Activated T-cell treated with anti-CD3 and anti-CD28 coated beads, Interleukin-2, amount 50 U/mL, for 4 hours (primary cell): Measurements from ENCODE around the gene NFAM1. TPM values are rescaled to one million over a fixed set of nuclear protein-coding genes. Genes with fewer than 3 reads are reported as not detected.

Experiments
- ATAC-seq, 2 donors: fragments of 200-7000 bp; cut with Tn5 transposase; one replicate each; pipeline ENCODE4 v1.10.0; 2021
- DNase-seq: peaks from one replicate; pipeline ENCODE4 v3.0.0-alpha.2; 2020
- H3K27me3 Mint-ChIP-seq: one replicate; pipeline ENCODE4 v1.8.0; 2021; ENCODE audit warnings: low read depth, mixed read lengths
- H3K36me3 Mint-ChIP-seq: one replicate; pipeline ENCODE4 v1.8.0; 2022; ENCODE audit warnings: mixed read lengths; ENCODE audit not compliant: insufficient read depth
- H3K4me1 Mint-ChIP-seq: one replicate; pipeline ENCODE4 v1.8.0; 2021; ENCODE audit warnings: low read depth, mixed read lengths
- H3K4me3 Mint-ChIP-seq: one replicate; pipeline ENCODE4 v1.8.0; 2021; ENCODE audit warnings: mild to moderate bottlenecking, moderate library complexity, mixed read lengths
- H3K9me3 Mint-ChIP-seq: one replicate; pipeline ENCODE4 v1.8.0; 2021; ENCODE audit warnings: mixed read lengths
- total RNA-seq, 3 donors: library from RNA; stranded (reverse); gene quantifications; one replicate each; pipeline ENCODE4 v1.2.1, GENCODE V29; 2021

The NFAM1 gene
- total RNA-seq, 3 donors from 2014 or later = 0.03 to 0.11 TPM; not detected in 1

GRCh38 chr22:42338479-42338878 lies 93.7 kb downstream of the NFAM1 start:
- DNase-seq = no peak
- no peak for ATAC-seq
- H3K27me3 Mint-ChIP-seq = peaks cover 3% of the 10 kb centered on the region
- H3K9me3 Mint-ChIP-seq = no peaks in the 10 kb centered on the region
- H3K4me3 Mint-ChIP-seq = no peak overlapping the region
- no peaks in the 10 kb centered on the region for H3K36me3 Mint-ChIP-seq
- H3K4me1 Mint-ChIP-seq = peaks cover 17% of the 10 kb centered on the region

- H3K9me3 Mint-ChIP-seq = no peaks in the 10 kb centered on the region
- H3K36me3 Mint-ChIP-seq = no peaks in the 10 kb centered on the region
- no peak overlapping the region for H3K4me3 Mint-ChIP-seq
- ATAC-seq (no peak), DNase-seq (no peak)
- peaks cover 3% of the 10 kb centered on the region for H3K27me3 Mint-ChIP-seq
- peaks cover 14% of the 10 kb centered on the region for H3K4me1 Mint-ChIP-seq
Observed at GRCh38 chr22:42337356-42337755, 94.8 kb downstream of the NFAM1 start.

GRCh38 chr22:42336527-42337227 lies 95.5 kb downstream of the NFAM1 start:
- Mint-ChIP-seq H3K27me3 (no peaks in the 10 kb centered on the region), H3K36me3 (no peaks in the 10 kb centered on the region), H3K4me3 (no peak overlapping the region), H3K9me3 (no peaks in the 10 kb centered on the region), H3K4me1 (peaks cover 8% of the 10 kb centered on the region)
- no peak for ATAC-seq
- no peak for DNase-seq

- Mint-ChIP-seq H3K36me3 (no peaks in the 10 kb centered on the region), H3K9me3 (no peaks in the 10 kb centered on the region), H3K4me3 (no peak overlapping the region), H3K27me3 (no peaks in the 10 kb centered on the region), H3K4me1 (peaks cover 6% of the 10 kb centered on the region)
- DNase-seq = no peak
- no peak for ATAC-seq
Observed at GRCh38 chr22:42335839-42336378, 96.3 kb downstream of the NFAM1 start.

- H3K9me3 Mint-ChIP-seq = no peaks in the 10 kb centered on the region
- H3K27me3 Mint-ChIP-seq = no peaks in the 10 kb centered on the region
- H3K36me3 Mint-ChIP-seq = no peaks in the 10 kb centered on the region
- H3K4me3 Mint-ChIP-seq = no peak overlapping the region
- ATAC-seq = peak in 1 of 2 donors; percentile 10
- DNase-seq = no peak
- peaks cover 6% of the 10 kb centered on the region for H3K4me1 Mint-ChIP-seq
Observed at GRCh38 chr22:42334875-42335512, 97.2 kb downstream of the NFAM1 start.

GRCh38 chr22:42333544-42333943 lies 98.7 kb downstream of the NFAM1 start:
- no peaks in the 10 kb centered on the region for H3K9me3 Mint-ChIP-seq
- DNase-seq (no peak), ATAC-seq (no peak)
- H3K4me3 Mint-ChIP-seq = no peak overlapping the region
- H3K4me1 Mint-ChIP-seq = peaks cover 10% of the 10 kb centered on the region
- no peaks in the 10 kb centered on the region for H3K36me3 Mint-ChIP-seq
- no peaks in the 10 kb centered on the region for H3K27me3 Mint-ChIP-seq

GRCh38 chr22:42332089-42332488 lies 100.1 kb downstream of the NFAM1 start:
- Mint-ChIP-seq H3K4me3 (no peak overlapping the region), H3K27me3 (no peaks in the 10 kb centered on the region), H3K9me3 (no peaks in the 10 kb centered on the region), H3K36me3 (no peaks in the 10 kb centered on the region), H3K4me1 (peaks cover 25% of the 10 kb centered on the region)
- DNase-seq (no peak), ATAC-seq (no peak)

- DNase-seq (no peak), ATAC-seq (no peak)
- H3K9me3 Mint-ChIP-seq = no peaks in the 10 kb centered on the region
- H3K27me3 Mint-ChIP-seq = no peaks in the 10 kb centered on the region
- peaks cover 32% of the 10 kb centered on the region for H3K4me1 Mint-ChIP-seq
- no peaks in the 10 kb centered on the region for H3K36me3 Mint-ChIP-seq
- H3K4me3 Mint-ChIP-seq = no peak overlapping the region
Observed at GRCh38 chr22:42331014-42331413, 101.2 kb downstream of the NFAM1 start.

Other genes starting within 250 kb of the NFAM1 start
- gene TCF20, start 161.8 kb downstream of the NFAM1 start, total RNA-seq = 10 to 100 TPM; 68.1 to 74.4 (median 69.9) TPM
- gene RRP7A, start 87.4 kb upstream of the NFAM1 start, total RNA-seq = 100 to 1,000 TPM; 214 to 258 (median 217) TPM
- under 1 TPM; 0.55 to 0.96 (median 0.79) TPM for gene SERHL2, start 121.6 kb upstream of the NFAM1 start, total RNA-seq
- gene POLDIP3, start 182.5 kb upstream of the NFAM1 start, total RNA-seq = 10 to 100 TPM; 71.8 to 82.6 (median 77.1) TPM
- gene ATP5MGL, start 208.2 kb upstream of the NFAM1 start, total RNA-seq = 1 to 10 TPM in 2 of 3 donors, under 1 TPM in 1; 0.71 to 1.2 (median 1.2) TPM
- gene CYB5R3, start 217.0 kb upstream of the NFAM1 start, total RNA-seq = 10 to 100 TPM; 58.5 to 74.2 (median 73.8) TPM